HepG2 (cell line): Measurements from ENCODE around the gene UGP2. TPM values are rescaled to one million over a fixed set of nuclear protein-coding genes. Genes with fewer than 3 reads are reported as not detected.

Experiments used
- ATAC-seq: fragments of 200-7000 bp; cut with Tn5 transposase; 3 replicates; pipeline ENCODE4 v1.9.1; 2020; ENCODE audit warnings: mild to moderate bottlenecking, moderate library complexity
- BruUV-seq: library from RNA; stranded (reverse); fragments of 400-500 nt; replicated peaks from 2 replicates; lab custom pipeline; 2021; lab: Mats Ljungman, UMichigan
- CTCF ChIA-PET: fragments of 300-600 bp; formaldehyde crosslinking; extraction: SDS; loops from one replicate; lab custom pipeline; 2021; ENCODE audit warnings: low total read pairs, inconsistent platforms, low intra/inter-chr PET ratio; lab: Yijun Ruan, JAX
- POLR2A ChIA-PET: fragments of 350-600 bp; sonication (Branson Sonifier 250); formaldehyde crosslinking; loops from one replicate; lab custom pipeline; 2020; ENCODE audit warnings: antibody characterized with exemption, inconsistent platforms; lab: Yijun Ruan, JAX
- DNase-seq: peaks from one replicate; pipeline ENCODE4 v3.0.0-alpha.2; 2015; ENCODE audit warnings: low spot score
- FAIRE-seq: peaks from 3 replicates; lab custom pipeline; 2011; peaks lifted over from hg19 to GRCh38; lab: Jason Lieb, UNC
- H2AFZ ChIP-seq: one replicate; pipeline ENCODE4 v1.6.1; 2011; ENCODE audit warnings: low read length, inconsistent platforms
- H3K27ac ChIP-seq: fragments of 300-600 bp; 3 replicates; pipeline ENCODE4 v1.8.0; 2011; ENCODE audit warnings: mixed run types, mild to moderate bottlenecking, mixed read lengths, low read length, inconsistent platforms; ENCODE audit not compliant: insufficient read depth; ENCODE audit errors: extremely low read length
- H3K27me3 ChIP-seq, 2 experiments: fragments of 200-600 bp in 1 of 2; 2 replicates in 1 of 2; 3 replicates in 1 of 2; pipeline versions ENCODE4 v1.6.0 to v1.8.0; 2011; ENCODE audit warnings: low read length in 2 of 2, mild to moderate bottlenecking in 2 of 2, moderate library complexity in 2 of 2, inconsistent platforms in 1 of 2; ENCODE audit not compliant: insufficient read depth in 2 of 2, control insufficient read depth in 1 of 2
- H3K36me3 ChIP-seq, 2 experiments: fragments of 200-600 bp in 1 of 2; replicated peaks in 1 of 2; 2 replicates in 1 of 2; 3 replicates in 1 of 2; pipeline versions ENCODE4 v1.5.1 to v1.8.0; 2011; ENCODE audit warnings: low read length in 2 of 2, inconsistent platforms in 1 of 2; ENCODE audit not compliant: insufficient read depth in 2 of 2, control insufficient read depth in 1 of 2
- H3K4me1 ChIP-seq: 2 replicates; pipeline ENCODE4 v1.5.1; 2012; ENCODE audit warnings: low read length, inconsistent platforms; ENCODE audit not compliant: insufficient read depth
- H3K4me2 ChIP-seq: 2 replicates; pipeline ENCODE4 v1.6.0; 2011; ENCODE audit warnings: low read depth, low read length, inconsistent platforms
- H3K4me3 ChIP-seq, 3 experiments: fragments of 200-600 bp in 1 of 3; sonication (generic), shearing (Covaris generic) in 1 of 3; replicated peaks in 1 of 3; 2 replicates each; pipeline ENCODE4 v1.5.1; 2011 to 2016; ENCODE audit warnings: low read length in 3 of 3, inconsistent platforms in 2 of 3, low read depth in 2 of 3, mild to moderate bottlenecking in 2 of 3, control low read depth in 1 of 3, mixed read lengths in 1 of 3; ENCODE audit not compliant: insufficient read depth in 1 of 3
- H3K79me2 ChIP-seq: one replicate; pipeline ENCODE4 v1.6.1; 2011; ENCODE audit warnings: low read length, inconsistent platforms; ENCODE audit not compliant: insufficient read depth
- H3K9ac ChIP-seq: 2 replicates; pipeline ENCODE4 v1.6.0; 2011; ENCODE audit warnings: mild to moderate bottlenecking, low read depth, low read length, inconsistent platforms; ENCODE audit not compliant: insufficient read depth
- H3K9me3 ChIP-seq: 2 replicates; pipeline ENCODE4 v1.5.1; 2012; ENCODE audit warnings: mild to moderate bottlenecking, low read length
- H4K20me1 ChIP-seq: 2 replicates; pipeline ENCODE4 v1.6.0; 2011; ENCODE audit warnings: inconsistent platforms, mild to moderate bottlenecking, low read length, moderate library complexity; ENCODE audit not compliant: insufficient read depth
- CBX1 ChIP-seq: IDR thresholded peaks from one replicate; pipeline ENCODE4 v1.6.1; 2016; ENCODE audit warnings: antibody characterized with exemption, low read depth
- GATAD2A ChIP-seq: IDR thresholded peaks from 2 replicates; pipeline ENCODE4 v1.6.1; 2016
- KLF12 ChIP-seq: sonication (generic); formaldehyde crosslinking; IDR thresholded peaks from 2 replicates; pipeline ENCODE4 v1.4.0; 2020; ENCODE audit warnings: missing genetic modification reagents, borderline replicate concordance
- MAZ ChIP-seq, 2 experiments: sonication (generic) in 1 of 2; formaldehyde crosslinking in 1 of 2; IDR thresholded peaks; 2 replicates each; pipeline versions ENCODE4 v1.5.0 to v1.6.1; 2012 to 2020; ENCODE audit warnings: low read depth in 2 of 2, mild to moderate bottlenecking in 2 of 2, borderline replicate concordance in 1 of 2, improper control_type of control experiment in 1 of 2, low read length in 1 of 2, missing genetic modification reagents in 1 of 2, moderate library complexity in 1 of 2
- MED8 ChIP-seq: sonication (generic); formaldehyde crosslinking; IDR thresholded peaks from 2 replicates; pipeline ENCODE4 v1.8.1; 2023; ENCODE audit warnings: mild to moderate bottlenecking, missing genetic modification reagents; ENCODE audit not compliant: insufficient replicate concordance
- MTF2 ChIP-seq: sonication (generic); formaldehyde crosslinking; IDR thresholded peaks from 2 replicates; pipeline ENCODE4 v1.5.0; 2020; ENCODE audit warnings: missing genetic modification reagents, borderline replicate concordance
- NFE2L1 ChIP-seq: sonication (generic); formaldehyde crosslinking; IDR thresholded peaks from 2 replicates; pipeline ENCODE4 v1.4.0; 2020; ENCODE audit warnings: missing genetic modification reagents, mild to moderate bottlenecking, borderline replicate concordance
- PLSCR1 ChIP-seq: sonication (generic); formaldehyde crosslinking; IDR thresholded peaks from 2 replicates; pipeline ENCODE4 v1.5.0; 2020; ENCODE audit warnings: missing genetic modification reagents, mild to moderate bottlenecking, borderline replicate concordance
- POLR2AphosphoS5 ChIP-seq: IDR thresholded peaks from 2 replicates; pipeline ENCODE4 v1.6.1; 2012; ENCODE audit warnings: low read depth, low read length
- ZBTB42 ChIP-seq: sonication (generic); formaldehyde crosslinking; IDR thresholded peaks from 2 replicates; pipeline ENCODE4 v1.5.0; 2020; ENCODE audit warnings: mild to moderate bottlenecking, missing genetic modification reagents
- ZFYVE20 ChIP-seq: sonication (generic); formaldehyde crosslinking; IDR thresholded peaks from 2 replicates; pipeline ENCODE4 v1.8.0; 2023; ENCODE audit warnings: low read depth, mild to moderate bottlenecking, moderate library complexity, missing genetic modification reagents, borderline replicate concordance
- ZNF816 ChIP-seq: sonication (generic); formaldehyde crosslinking; IDR thresholded peaks from 2 replicates; pipeline ENCODE4 v1.8.0; 2022; ENCODE audit warnings: missing genetic modification reagents, mild to moderate bottlenecking, borderline replicate concordance
- WGBS: methylation state at CpG from one replicate; pipeline ENCODE4 v1.1.6; 2017; ENCODE audit warnings: low lambda C conversion rate; 5-methylcytosine and 5-hydroxymethylcytosine counted together
- in situ Hi-C: cut with HindIII; loops from 2 replicates; pipeline ENCODE4 v1.10.0; 2017; ENCODE audit warnings: low pct_unique_long_range_greater_than_20kb; ENCODE audit not compliant: extremely low pct_ligation_motif_present
- intact Hi-C: fragments of 100-400 bp; cut with micrococcal nuclease; formaldehyde crosslinking; loops from one replicate; pipeline ENCODE4 v1.10.0; 2022; ENCODE audit not compliant: unreplicated experiment
- polyA plus RNA-seq, 8 experiments: library from polyadenylated mRNA; depleted of rRNA in 3 of 8; stranded (reverse) in 7 of 8; unstranded in 1 of 8; fragments of >200 nt; fragmentation: Illumina TruSeq in 4 of 8; extraction: Trizol in 4 of 8; gene quantifications; 2 replicates each; pipeline versions ENCODE4 v1.2.1 to v1.2.3, GENCODE V29; 2011 to 2016; ENCODE audit warnings: low read depth in 4 of 8, missing spikeins in 1 of 8, mixed read lengths in 1 of 8; ENCODE audit not compliant: insufficient read depth in 1 of 8
- total RNA-seq, 5 experiments: library from RNA; depleted of rRNA; stranded (reverse); fragments of >200 nt; fragmentation: Illumina TruSeq; extraction: Trizol; gene quantifications; 2 replicates each; pipeline ENCODE4 v1.2.3, GENCODE V29; 2016; ENCODE audit warnings: low read depth in 1 of 5

UGP2 gene
- total and polyA plus RNA-seq, 2 of the 13 experiments (the other 11 are each of a cell fraction or from before 2014, with no cell fraction given) = 96.0 to 134 TPM

DNA sequence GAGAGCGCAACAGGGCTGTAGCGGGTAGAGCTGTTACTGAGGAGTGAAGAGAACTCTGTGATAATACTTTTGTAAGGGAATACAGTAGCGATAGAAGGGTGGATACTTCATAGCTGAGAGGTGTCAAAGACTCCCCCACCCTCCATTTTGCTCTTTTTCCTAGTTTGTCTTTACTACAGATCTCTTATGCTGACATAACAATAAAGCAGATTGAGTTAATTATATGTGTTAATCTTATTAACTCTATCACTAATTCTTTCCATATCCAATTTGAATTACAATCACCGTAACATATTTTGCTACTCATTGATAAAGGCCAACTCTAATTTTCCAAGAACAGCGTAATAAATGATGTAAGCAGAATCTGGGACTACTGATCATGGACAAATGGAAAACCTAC, 57.1 kb downstream of the UGP2 start (continued):
- TF ChIP-seq NFE2L1 (no peak), PLSCR1 (CRISPR knock-in tag) (no peak), ZBTB42 (CRISPR knock-in tag) (no peak), POLR2AphosphoS5 (no peak)

GRCh38 chr2:63899639-63900038, 57.9 kb downstream of the UGP2 start:
- TF ChIP-seq KLF12 (CRISPR knock-in tag) (no peak), CBX1 (no peak), MAZ (IDR thresholded peaks at IDR 0.05; ENCODE audit: borderline replicate concordance, low read depth, low read length) (no peak), MAZ (CRISPR knock-in tag; IDR thresholded peaks at IDR 0.05; ENCODE audit: low read depth) (no peak), GATAD2A (CRISPR knock-in tag) (no peak), MTF2 (CRISPR knock-in tag) (no peak), ZFYVE20 (CRISPR knock-in tag) (no peak), MED8 (CRISPR knock-in tag) (no peak), ZNF816 (CRISPR knock-in tag) (no peak)
- TF ChIP-seq, all 625 proteins: peak for 0
- intact Hi-C loops = no loop called here
- H3K4me3 ChIP-seq = no peak overlapping the region
- peaks cover 14% of the 10 kb centered on the region for H3K79me2 ChIP-seq
- H3K4me1 ChIP-seq = peaks cover 9% of the 10 kb centered on the region; the same call in 1 of the 2 replicates
- in situ Hi-C loops = no loop called here
- FAIRE-seq (no peak), ATAC-seq (no peak), DNase-seq (no peak)
- 100% methylated on average over 1 of the region's 1 CpG for WGBS
- H2AFZ ChIP-seq = no peak overlapping the region
- H3K4me2 ChIP-seq = no peak overlapping the region
- H3K27me3 ChIP-seq = no peaks in the 10 kb centered on the region
- peaks cover 6% of the 10 kb centered on the region; the same call in 1 of the 2 replicates for H4K20me1 ChIP-seq
- H3K27ac ChIP-seq = no peak overlapping the region
- H3K9me3 ChIP-seq = no peaks in the 10 kb centered on the region
- peaks cover 23 to 84% of the 10 kb centered on the region in 2 experiments for H3K36me3 ChIP-seq
- ChIA-PET POLR2A (no interaction called here), CTCF (no interaction called here)
- BruUV-seq = no TSS peak
- no peak overlapping the region for H3K9ac ChIP-seq
